ENCODE data around the gene FAM53B.

Gene FAM53B

GRCh38 chr10:124639646-124640045, 104.5 kb downstream of the FAM53B start:
- Histone ChIP-seq H3K27ac (peak overlapping the region; percentile 99), H3K27me3 (no peaks in the 10 kb centered on the region), H3K9me3 (no peaks in the 10 kb centered on the region), H3K4me1 (ENCODE audit: control insufficient read depth in 1 of 2, insufficient read depth in 1 of 2, low read depth in 1 of 2, low read length in 1 of 2) (peaks cover 66 to 81% of the 10 kb centered on the region in 2 experiments), H3K36me3 (no peaks in the 10 kb centered on the region), H3K4me3 (ENCODE audit: low read depth in 1 of 2, low read length in 1 of 2) (no peak overlapping the region)
- TF ChIP-seq CTCF (IDR thresholded peaks at IDR 0.05), result no peak

- H3K4me1 ChIP-seq (ENCODE audit: control insufficient read depth in 1 of 2, insufficient read depth in 1 of 2, low read depth in 1 of 2, low read length in 1 of 2), result peaks cover 66 to 77% of the 10 kb centered on the region in 2 experiments
These were observed 105.0 kb downstream of the FAM53B start for GRCh38 chr10:124639206-124639605.

GRCh38 chr10:124637746-124638145, 106.4 kb downstream of the FAM53B start:
- Histone ChIP-seq H3K4me1 (ENCODE audit: control insufficient read depth in 1 of 2, insufficient read depth in 1 of 2, low read depth in 1 of 2, low read length in 1 of 2) (peaks cover 62 to 65% of the 10 kb centered on the region in 2 experiments), H3K9me3 (no peaks in the 10 kb centered on the region), H3K36me3 (no peaks in the 10 kb centered on the region), H3K27me3 (no peaks in the 10 kb centered on the region), H3K27ac (peak overlapping the region; percentile 99), H3K4me3 (ENCODE audit: low read depth in 1 of 2, low read length in 1 of 2) (no peak overlapping the region)
- no peak for TF ChIP-seq CTCF (IDR thresholded peaks at IDR 0.05)

More at GRCh38 chr10:124639206-124639605, 105.0 kb downstream of the FAM53B start:
- Histone ChIP-seq H3K9me3 (no peaks in the 10 kb centered on the region), H3K27ac (peak overlapping the region; percentile 99), H3K4me3 (ENCODE audit: low read depth in 1 of 2, low read length in 1 of 2) (no peak overlapping the region), H3K27me3 (no peaks in the 10 kb centered on the region), H3K36me3 (no peaks in the 10 kb centered on the region)
- TF ChIP-seq CTCF (IDR thresholded peaks at IDR 0.05), result no peak

GRCh38 chr10:124637091-124637700, 107.0 kb downstream of the FAM53B start:
- no peak for TF ChIP-seq CTCF (IDR thresholded peaks at IDR 0.05)
- Histone ChIP-seq H3K27ac (peak overlapping the region; percentile 99), H3K4me1 (ENCODE audit: control insufficient read depth in 1 of 2, insufficient read depth in 1 of 2, low read depth in 1 of 2, low read length in 1 of 2) (peaks cover 56 to 63% of the 10 kb centered on the region in 2 experiments), H3K4me3 (ENCODE audit: low read depth in 1 of 2, low read length in 1 of 2) (no peak overlapping the region), H3K9me3 (no peaks in the 10 kb centered on the region), H3K27me3 (no peaks in the 10 kb centered on the region), H3K36me3 (peaks cover 2% of the 10 kb centered on the region)

- peaks cover 6% of the 10 kb centered on the region for H3K36me3 ChIP-seq
- H3K4me1 ChIP-seq (ENCODE audit: control insufficient read depth in 1 of 2, insufficient read depth in 1 of 2, low read depth in 1 of 2, low read length in 1 of 2), result peaks cover 49 to 62% of the 10 kb centered on the region in 2 experiments
- no peaks in the 10 kb centered on the region for H3K27me3 ChIP-seq
- H3K4me3 ChIP-seq (ENCODE audit: low read depth in 1 of 2, low read length in 1 of 2), result no peak overlapping the region
- H3K9me3 ChIP-seq, result no peaks in the 10 kb centered on the region
- TF ChIP-seq CTCF (IDR thresholded peaks at IDR 0.05), result no peak
- peak overlapping the region; percentile 99 for H3K27ac ChIP-seq
These were observed 107.7 kb downstream of the FAM53B start for GRCh38 chr10:124636271-124636995.
